ENCODE measurements around the gene MYH11.
"Not testable (repeated sequence)": the region's sequence is repeated elsewhere in the genome, so short reads cannot be mapped to it uniquely, and the experiment has no call there.

Gene MYH11

DNA sequence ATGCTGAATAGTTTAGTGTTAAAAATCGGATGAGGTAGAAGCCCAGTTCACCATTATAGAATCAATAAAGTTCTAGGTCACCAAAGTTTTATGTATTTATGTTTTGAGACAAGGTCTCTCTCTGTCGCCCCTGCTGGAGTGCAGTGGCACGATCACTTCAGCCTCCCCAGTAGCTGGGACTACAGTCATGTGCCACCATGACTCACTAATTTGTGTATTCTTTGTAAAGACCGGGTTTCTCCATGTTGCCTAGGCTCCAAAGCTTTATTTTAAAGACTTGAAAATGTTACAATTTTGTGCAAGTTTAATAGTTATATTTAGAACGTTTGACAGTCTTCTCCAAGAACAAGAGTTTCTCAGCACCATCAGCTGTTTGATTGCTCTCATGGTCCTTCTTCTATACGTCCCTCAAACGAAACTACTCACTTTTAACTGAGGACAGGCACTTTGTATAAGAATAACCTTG lies 174.7 kb downstream of the MYH11 start:
- peak in 1 of 3 donors; percentile 16 for DNase-seq (ENCODE audit: low read depth in 3 of 3, low spot score in 1 of 3)

DNA sequence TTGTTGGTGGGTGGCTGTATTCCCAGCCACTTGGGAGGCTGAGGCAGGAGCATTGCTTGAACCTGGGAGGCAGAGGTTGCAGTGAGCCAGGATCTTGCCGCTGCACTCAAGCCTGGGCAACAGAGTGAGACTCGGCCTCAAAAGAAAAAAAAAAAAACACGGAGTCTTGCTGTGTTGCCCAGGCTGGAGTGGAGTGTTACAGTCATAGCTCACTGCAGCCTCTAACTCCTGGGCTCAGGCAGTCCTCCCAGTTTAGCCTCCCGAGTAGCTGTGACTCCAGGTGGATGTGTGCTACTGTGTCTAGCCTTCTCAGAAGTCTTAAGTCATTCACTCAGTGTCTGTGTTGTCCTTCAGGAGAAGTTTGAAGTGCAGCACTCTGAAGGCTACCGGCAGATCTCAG lies 179.4 kb downstream of the MYH11 start:
- DNase-seq (ENCODE audit: low read depth in 3 of 3, low spot score in 1 of 3): no peak

DNA sequence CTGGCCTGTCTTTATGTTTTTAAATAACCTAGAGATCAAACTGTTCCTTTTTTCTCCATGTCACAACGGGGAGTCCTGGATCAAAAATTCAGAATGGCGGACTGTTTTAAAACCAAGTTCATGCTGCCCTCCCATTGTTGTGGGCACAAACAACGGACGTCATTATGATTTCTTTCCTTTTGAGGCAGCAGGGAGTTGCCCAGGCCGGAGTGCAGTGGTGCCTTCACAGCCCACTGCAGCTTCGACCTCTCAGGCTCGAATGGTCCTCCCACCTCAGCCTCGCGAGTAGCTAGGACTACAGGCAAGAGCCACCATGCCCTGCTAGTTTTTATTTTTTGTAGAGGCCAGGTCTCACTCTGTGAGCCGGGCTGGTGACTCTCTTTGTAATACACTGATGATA lies 180.3 kb downstream of the MYH11 start:
- no peak for DNase-seq (ENCODE audit: low read depth in 3 of 3, low spot score in 1 of 3)

DNA sequence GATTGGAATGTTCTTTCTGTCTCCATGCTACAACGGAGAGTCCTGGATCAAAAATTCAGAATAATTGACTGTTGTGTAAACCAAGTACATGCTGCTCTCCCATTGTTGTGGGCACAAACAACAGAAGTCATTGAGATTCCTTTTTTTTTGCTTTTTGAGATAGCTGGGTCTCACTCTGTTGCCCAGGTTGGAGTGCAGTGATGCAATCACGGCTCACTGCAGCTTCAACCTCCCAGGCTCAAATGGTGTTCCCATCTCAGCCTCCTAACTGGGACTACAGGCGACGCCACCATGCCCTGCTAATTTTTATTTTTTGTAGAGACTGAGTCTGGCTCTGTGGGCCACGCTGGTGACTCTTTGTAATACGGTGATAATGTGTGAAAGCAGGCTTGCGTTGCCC lies 182.3 kb downstream of the MYH11 start:
- DNase-seq (ENCODE audit: low read depth in 3 of 3, low spot score in 1 of 3): no peak

DNA sequence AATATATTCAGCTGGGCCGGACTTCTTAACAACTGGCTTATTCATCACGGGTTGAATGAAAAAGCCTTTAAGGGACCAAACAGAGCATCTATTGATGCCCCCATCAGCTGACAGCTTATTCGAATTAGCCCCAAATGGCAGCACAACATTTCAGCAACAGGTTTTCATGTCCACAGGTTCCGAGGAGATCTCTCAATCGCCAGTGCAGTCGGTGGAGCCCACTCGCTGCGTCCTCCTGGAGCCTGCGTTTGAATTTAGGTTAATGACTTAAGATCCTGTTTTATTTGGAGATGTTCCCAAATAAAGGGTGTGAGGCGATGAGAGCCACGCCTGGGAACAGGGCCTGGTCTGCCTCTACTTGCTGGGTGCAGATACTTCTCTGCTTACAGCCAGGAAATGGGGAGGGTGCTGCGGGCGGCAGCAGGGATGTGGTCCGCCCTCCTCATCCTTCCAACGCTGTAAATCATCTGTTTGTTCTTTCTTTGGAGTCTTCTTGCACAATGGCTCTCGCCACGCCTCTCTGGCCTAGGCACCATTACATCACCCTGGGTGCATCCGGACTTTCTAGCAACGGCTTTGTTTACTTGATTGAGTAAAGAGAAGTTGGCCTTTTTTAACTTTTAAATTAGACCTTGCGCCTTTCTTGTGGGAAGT lies 184.2 kb downstream of the MYH11 start:
- peak; percentile 10 to 32 (median 23) for DNase-seq (ENCODE audit: low read depth in 3 of 3, low spot score in 1 of 3)

DNA sequence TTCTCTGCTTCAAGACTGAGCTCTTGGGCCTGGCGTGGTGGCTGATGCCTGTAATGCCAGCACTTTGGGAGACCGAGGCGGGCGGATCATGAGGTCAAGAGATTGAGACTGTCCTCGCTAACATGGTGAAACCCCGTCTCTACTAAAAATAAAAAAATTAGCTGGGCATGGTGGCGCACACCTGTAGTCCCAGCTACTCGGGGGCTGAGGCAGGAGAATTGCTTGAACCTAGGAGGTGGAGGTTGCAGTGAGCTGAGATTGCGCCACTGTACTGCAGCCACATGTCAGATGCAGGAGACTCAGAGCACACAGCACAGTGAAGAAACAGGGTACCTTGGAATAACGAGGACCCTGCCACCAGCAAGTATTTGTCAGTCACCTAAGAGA lies 184.7 kb downstream of the MYH11 start:
- not testable (repeated sequence) for DNase-seq (ENCODE audit: low read depth in 3 of 3, low spot score in 1 of 3)

DNA sequence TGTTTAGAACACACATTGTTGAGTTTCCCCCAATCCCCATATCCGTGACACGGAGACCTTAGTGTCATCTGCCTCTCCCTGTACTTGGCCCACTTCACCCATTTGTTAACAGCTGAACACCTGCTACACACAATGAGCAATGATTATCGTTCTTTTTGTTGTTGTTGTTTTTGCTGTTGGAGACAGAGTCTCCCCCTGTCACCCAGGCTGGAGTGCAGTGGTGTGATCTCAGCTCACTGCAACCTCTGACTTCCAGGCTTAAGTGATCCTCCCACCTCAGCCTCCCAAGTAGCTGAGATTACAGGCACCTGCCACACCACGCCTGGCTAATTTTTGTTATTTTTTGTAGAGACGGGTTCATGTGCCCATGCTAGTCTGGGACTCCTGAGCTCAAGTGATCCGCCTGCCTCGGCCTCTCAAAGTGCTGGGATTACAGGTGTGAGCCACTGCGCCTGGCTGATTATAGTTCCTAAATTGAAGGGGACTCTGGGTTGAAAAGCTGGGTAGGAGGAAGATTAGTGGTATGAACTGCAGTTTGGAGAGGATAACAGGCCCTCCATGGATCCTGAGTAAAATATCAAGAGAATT lies 185.2 kb downstream of the MYH11 start:
- DNase-seq (ENCODE audit: low read depth in 3 of 3, low spot score in 1 of 3): no peak

DNA sequence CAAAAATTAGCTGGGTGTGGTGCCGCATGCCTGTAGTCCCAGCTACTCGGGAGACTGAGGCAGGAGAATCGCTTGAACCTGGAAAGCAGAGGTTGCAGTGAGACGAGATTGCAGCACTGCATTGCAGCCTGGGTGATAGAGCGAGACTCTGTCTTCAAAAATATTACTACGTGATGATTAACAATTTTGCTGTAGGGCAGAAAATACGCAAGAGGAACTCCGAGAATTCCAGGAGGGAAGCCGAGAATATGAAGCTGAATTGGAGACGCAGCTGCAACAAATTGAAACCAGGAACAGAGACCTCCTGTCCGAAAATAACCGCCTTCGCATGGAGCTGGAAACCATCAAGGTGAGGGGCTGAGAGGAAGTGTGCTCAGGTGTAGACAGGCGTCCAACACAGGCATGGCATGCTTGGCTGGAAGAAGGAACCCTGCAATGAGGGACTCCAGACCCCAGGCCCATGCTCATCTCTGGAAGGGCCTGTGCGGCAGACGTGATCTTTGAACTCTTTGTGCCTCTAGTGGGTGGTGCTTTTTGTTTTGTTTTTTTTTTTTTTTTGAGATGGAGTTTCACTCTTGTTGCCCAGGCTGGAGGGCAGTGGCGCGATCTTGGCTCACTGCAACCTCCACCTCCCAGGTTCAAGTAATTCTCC lies 189.6 kb downstream of the MYH11 start:
- DNase-seq (ENCODE audit: low read depth in 3 of 3, low spot score in 1 of 3): no peak

DNA sequence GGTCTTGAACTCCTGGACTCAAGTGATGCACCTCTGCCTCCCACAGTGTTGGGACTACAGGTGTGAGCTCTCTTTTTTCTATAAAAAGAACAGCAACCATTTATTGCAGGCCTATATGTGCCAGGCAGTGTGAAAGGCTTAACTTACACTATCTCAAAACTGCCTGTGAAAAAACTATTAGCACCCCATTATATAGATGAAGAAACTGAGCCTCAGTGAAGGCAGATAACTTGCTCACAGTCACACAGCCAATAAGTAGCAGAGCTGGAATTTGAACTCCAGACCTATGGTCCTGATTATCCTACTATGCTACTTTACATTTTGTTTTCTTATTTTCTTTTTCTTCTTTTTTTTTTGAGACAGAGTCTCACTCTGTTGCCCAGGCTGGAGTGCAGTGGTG lies 191.7 kb downstream of the MYH11 start:
- DNase-seq (ENCODE audit: low read depth in 3 of 3, low spot score in 1 of 3): no peak

DNA sequence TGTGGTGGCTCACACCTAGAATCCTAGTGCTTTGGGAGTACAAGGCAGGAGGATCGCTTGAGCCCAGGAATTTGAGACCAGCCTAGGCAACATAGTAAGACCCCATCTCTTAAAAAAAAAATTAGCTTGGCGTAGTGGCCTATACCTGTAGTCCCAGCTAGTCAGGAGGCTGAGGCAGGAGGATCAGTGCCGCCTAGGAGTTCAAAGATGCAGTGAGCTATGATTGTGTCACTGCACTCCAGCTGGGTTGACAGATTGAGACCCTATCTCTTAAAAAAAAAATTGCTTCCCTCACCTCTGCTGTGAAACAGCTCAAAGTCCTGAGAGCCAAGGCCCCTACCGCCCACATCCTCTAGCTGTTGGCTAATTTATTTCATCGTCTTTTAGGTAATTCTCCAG lies 196.6 kb downstream of the MYH11 start:
- no peak for DNase-seq (ENCODE audit: low read depth in 3 of 3, low spot score in 1 of 3)

DNA sequence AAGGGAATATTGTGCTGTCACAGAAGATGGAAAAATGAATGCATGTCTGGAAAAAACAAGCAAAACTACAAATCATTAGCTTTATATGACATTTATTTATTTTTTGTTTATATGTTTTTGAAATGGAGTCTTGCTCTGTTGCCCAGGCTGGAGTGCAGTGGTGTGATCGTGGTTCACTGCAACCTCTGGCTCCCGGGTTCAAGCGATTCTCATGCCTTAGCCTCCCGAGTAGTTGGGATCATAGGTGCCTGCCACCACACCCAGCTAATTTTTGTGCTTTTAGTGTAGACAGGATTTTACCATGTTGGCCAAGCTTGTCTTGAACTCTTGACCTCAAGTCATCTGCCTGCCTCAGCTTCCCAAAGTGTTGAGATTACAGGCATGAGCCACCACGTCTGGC lies 198.3 kb downstream of the MYH11 start:
- no peak for DNase-seq (ENCODE audit: low read depth in 3 of 3, low spot score in 1 of 3)

DNA sequence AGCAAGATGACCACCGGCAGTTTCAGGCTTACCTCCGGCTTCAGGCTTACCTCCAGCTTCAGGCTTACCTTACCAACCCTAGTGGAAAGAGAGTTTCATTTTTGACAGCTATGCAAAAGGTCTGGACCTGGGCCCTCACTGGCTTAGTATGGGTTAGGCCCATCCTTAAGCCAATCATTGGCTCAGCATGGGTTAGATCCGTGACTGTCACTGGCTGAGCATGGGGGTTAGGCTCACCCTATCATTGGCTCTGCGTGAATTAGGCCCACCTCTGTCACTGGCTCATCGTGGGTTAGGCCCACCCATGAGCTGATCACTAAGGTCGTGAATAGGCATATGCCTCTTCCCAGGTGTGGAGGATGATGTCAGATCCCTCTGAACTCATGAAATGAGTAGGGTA lies 198.7 kb downstream of the MYH11 start:
- DNase-seq (ENCODE audit: low read depth in 3 of 3, low spot score in 1 of 3): no peak

DNA sequence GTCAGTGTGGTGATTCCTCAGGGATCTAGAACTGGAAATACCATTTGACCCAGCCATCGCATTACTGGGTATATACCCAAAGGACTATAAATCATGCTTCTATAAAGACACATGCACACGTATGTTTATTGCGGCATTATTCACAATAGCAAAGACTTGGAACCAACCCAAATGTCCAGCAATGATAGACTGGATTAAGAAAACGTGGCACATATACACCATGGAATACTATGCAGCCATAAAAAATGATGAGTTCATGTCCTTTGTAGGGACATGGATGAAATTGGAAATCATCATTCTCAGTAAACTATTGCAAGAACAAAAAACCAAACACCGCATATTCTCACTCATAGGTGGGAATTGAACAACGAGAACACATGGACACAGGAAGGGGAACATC lies 201.3 kb downstream of the MYH11 start:
- DNase-seq (ENCODE audit: low read depth in 3 of 3, low spot score in 1 of 3): not testable (repeated sequence)

DNA sequence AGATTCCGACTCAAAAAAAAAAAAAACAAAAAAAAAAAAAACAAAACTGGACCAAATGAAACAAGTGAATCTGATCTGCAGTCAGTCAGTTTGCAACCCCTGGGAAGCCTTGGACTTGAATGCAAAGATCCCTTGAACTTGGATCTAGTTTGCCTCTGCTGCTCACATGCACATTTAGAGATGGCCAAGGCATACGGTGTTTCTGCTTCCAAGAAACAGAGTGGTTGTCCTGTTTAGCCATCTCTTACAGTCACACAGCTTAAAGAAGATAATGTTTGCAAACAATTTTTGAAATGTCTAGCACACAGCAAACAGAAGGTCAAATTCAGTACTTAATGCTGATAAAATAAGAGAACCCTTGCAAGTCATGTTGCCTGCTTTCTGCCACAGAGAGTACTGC lies 202.2 kb downstream of the MYH11 start:
- DNase-seq (ENCODE audit: low read depth in 3 of 3, low spot score in 1 of 3): no peak

DNA sequence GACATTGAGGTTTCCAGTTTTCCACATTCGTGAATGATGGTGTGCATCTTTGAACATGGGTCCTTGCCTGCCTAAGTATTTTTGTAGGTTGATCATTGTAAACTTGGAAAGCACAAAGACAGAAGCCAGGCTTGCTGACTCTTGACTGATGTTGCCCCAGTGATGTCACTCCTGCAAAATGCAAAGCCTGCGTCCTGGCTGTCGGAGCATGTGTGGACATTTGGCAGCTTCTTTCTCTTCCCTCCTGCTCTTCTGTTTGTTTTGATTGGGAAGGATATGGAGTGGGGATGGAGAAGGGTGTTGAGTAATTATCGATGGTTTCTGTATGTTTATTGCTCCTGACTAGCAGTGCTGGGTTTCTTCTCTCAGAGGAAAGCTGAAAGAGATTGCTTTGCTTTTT lies 203.6 kb downstream of the MYH11 start:
- DNase-seq (ENCODE audit: low read depth in 3 of 3, low spot score in 1 of 3): no peak

All from stimulated activated CD4-positive, alpha-beta T cell treated with anti-CD3 and anti-CD28 coated beads, TNF-alpha, amount 100 ng/mL, for 1 hour (primary cell).